GM23338 (cell line): ENCODE results near the gene KCNJ4. TPM values are rescaled to one million over a fixed set of nuclear protein-coding genes. Genes with fewer than 3 reads are reported as not detected.
A peak's percentile ranks its signal among the peaks of the same experiment; 100 is the strongest.

Source experiments
- ATAC-seq: fragments of 200-7000 bp; cut with Tn5 transposase; 3 replicates; pipeline ENCODE4 v1.9.1; 2020
- DNase-seq: peaks from one replicate; pipeline ENCODE4 v3.0.0-alpha.2; 2015; ENCODE audit warnings: low spot score
- H2AFZ ChIP-seq: fragments of 200-600 bp; sonication (generic); 2 replicates; pipeline ENCODE4 v1.8.0; 2016; ENCODE audit warnings: antibody characterized with exemption, mild to moderate bottlenecking, moderate library complexity
- H3F3A ChIP-seq: fragments of 200-600 bp; sonication (generic); replicated peaks from 2 replicates; pipeline ENCODE4 v1.8.0; 2017; ENCODE audit warnings: antibody characterized with exemption, mixed run types, low read depth
- H3K27ac ChIP-seq: fragments of 200-600 bp; sonication (generic); 2 replicates; pipeline ENCODE4 v1.6.1; 2016; ENCODE audit warnings: low read depth
- H3K27me3 ChIP-seq: fragments of 200-600 bp; sonication (generic); 2 replicates; pipeline ENCODE4 v1.8.0; 2016; ENCODE audit warnings: mild to moderate bottlenecking, mixed run types, moderate library complexity; ENCODE audit not compliant: insufficient read depth
- H3K36me3 ChIP-seq: fragments of 200-600 bp; sonication (generic); 2 replicates; pipeline ENCODE4 v1.8.0; 2016; ENCODE audit warnings: mild to moderate bottlenecking; ENCODE audit not compliant: insufficient read depth
- H3K4me1 ChIP-seq: fragments of 200-600 bp; sonication (generic); 2 replicates; pipeline ENCODE4 v1.8.0; 2016; ENCODE audit warnings: mild to moderate bottlenecking, moderate library complexity; ENCODE audit not compliant: insufficient read depth
- H3K4me2 ChIP-seq: fragments of 200-600 bp; sonication (generic); 2 replicates; pipeline ENCODE4 v1.7.1; 2017; ENCODE audit warnings: mixed run types
- H3K4me3 ChIP-seq: fragments of 200-600 bp; sonication (generic); 2 replicates; pipeline ENCODE4 v1.6.1; 2016; ENCODE audit warnings: mixed run types
- H3K79me2 ChIP-seq: fragments of 200-600 bp; sonication (generic); replicated peaks from 2 replicates; pipeline ENCODE4 v1.8.0; 2017; ENCODE audit warnings: mild to moderate bottlenecking; ENCODE audit not compliant: insufficient read depth
- H3K9me2 ChIP-seq: fragments of 200-600 bp; sonication (generic); 2 replicates; pipeline ENCODE4 v1.8.0; 2017; ENCODE audit not compliant: insufficient read depth
- H4K20me1 ChIP-seq: fragments of 200-600 bp; sonication (generic); replicated peaks from 2 replicates; pipeline ENCODE4 v1.8.0; 2017; ENCODE audit warnings: mild to moderate bottlenecking; ENCODE audit not compliant: insufficient read depth
- H3K27ac Mint-ChIP-seq: 2 replicates; pipeline ENCODE4 v1.8.0; 2020; ENCODE audit warnings: inconsistent platforms, mild to moderate bottlenecking, moderate library complexity, mixed read lengths
- H3K27me3 Mint-ChIP-seq: 3 replicates; pipeline ENCODE4 v1.8.0; 2022; ENCODE audit warnings: low read depth, mild to moderate bottlenecking, moderate library complexity, mixed read lengths, inconsistent platforms; ENCODE audit not compliant: insufficient read depth, poor library complexity
- H3K36me3 Mint-ChIP-seq: 3 replicates; pipeline ENCODE4 v1.8.0; 2021; ENCODE audit warnings: low read depth, mild to moderate bottlenecking, inconsistent platforms, moderate library complexity, mixed read lengths
- H3K4me1 Mint-ChIP-seq: 3 replicates; pipeline ENCODE4 v1.8.0; 2020; ENCODE audit warnings: mild to moderate bottlenecking, inconsistent platforms, mixed read lengths
- H3K4me3 Mint-ChIP-seq: 3 replicates; pipeline ENCODE4 v1.8.0; 2021; ENCODE audit warnings: moderate library complexity, mild to moderate bottlenecking, inconsistent platforms, mixed read lengths
- H3K9me3 Mint-ChIP-seq: 3 replicates; pipeline ENCODE4 v1.8.0; 2020; ENCODE audit warnings: moderate library complexity, mild to moderate bottlenecking, inconsistent platforms, mixed read lengths
- CREB1 ChIP-seq: fragments of 250-450 bp; sonication (Bioruptor Pico); IDR thresholded peaks from 2 replicates; pipeline ENCODE4 v1.5.0; 2020; ENCODE audit warnings: low read depth, mild to moderate bottlenecking, moderate library complexity
- CTCF ChIP-seq, 2 experiments: fragments of 200-600 bp in 1 of 2; sonication (generic) in 1 of 2; conservative IDR thresholded peaks; 2 replicates each; pipeline versions ENCODE4 v1.5.1 to v1.6.1; 2016 to 2017; ENCODE audit warnings: antibody characterized with exemption in 2 of 2, low read depth in 2 of 2, mild to moderate bottlenecking in 2 of 2, moderate library complexity in 1 of 2
- EZH2 ChIP-seq: fragments of 200-600 bp; sonication (generic); IDR thresholded peaks from one replicate; pipeline ENCODE4 v1.8.0; 2017; ENCODE audit warnings: antibody characterized with exemption, mild to moderate bottlenecking, low read depth; ENCODE audit not compliant: unreplicated experiment
- EZH2phosphoT487 ChIP-seq: fragments of 200-600 bp; sonication (generic); IDR thresholded peaks from one replicate; pipeline ENCODE4 v1.8.1; 2018; ENCODE audit warnings: antibody characterized with exemption; ENCODE audit not compliant: unreplicated experiment
- JUNB ChIP-seq: IDR thresholded peaks from one replicate; pipeline ENCODE4 v1.6.1; 2016; ENCODE audit warnings: antibody characterized with exemption; ENCODE audit not compliant: unreplicated experiment
- NANOG ChIP-seq: IDR thresholded peaks from 2 replicates; pipeline ENCODE4 v1.6.1; 2016; ENCODE audit warnings: antibody characterized with exemption, borderline replicate concordance
- POLR2AphosphoS5 ChIP-seq: IDR thresholded peaks from 2 replicates; pipeline ENCODE4 v1.6.1; 2016; ENCODE audit warnings: antibody characterized with exemption, low read depth
- STAT1 ChIP-seq: IDR thresholded peaks from one replicate; pipeline ENCODE4 v1.6.1; 2016; ENCODE audit warnings: antibody characterized with exemption; ENCODE audit not compliant: unreplicated experiment
- ZNF114 ChIP-seq: fragments of 250-450 bp; sonication (Bioruptor Pico); IDR thresholded peaks from 2 replicates; pipeline ENCODE4 v1.5.0; 2020; ENCODE audit warnings: mild to moderate bottlenecking, moderate library complexity
- ZNF331 ChIP-seq: fragments of 250-450 bp; sonication (Bioruptor Pico); IDR thresholded peaks from 2 replicates; pipeline ENCODE4 v1.5.0; 2020; ENCODE audit warnings: low read depth, mild to moderate bottlenecking, moderate library complexity
- polyA plus RNA-seq: library from polyadenylated mRNA; unstranded; fragments of >200 nt; fragmentation: Nextera tagmentation; extraction: Ambion mirVana; gene quantifications from 2 replicates; pipeline ENCODE4 v1.2.1, GENCODE V29; 2016
- total RNA-seq: library from RNA; depleted of rRNA; stranded (reverse); fragments of >200 nt; shearing (Covaris generic); gene quantifications from 2 replicates; pipeline ENCODE4 v1.2.3, GENCODE V29; 2014
- TF ChIP-seq, protein P1 (sequence below): fragments of 250-450 bp; sonication (Bioruptor Pico); IDR thresholded peaks from 2 replicates; pipeline ENCODE4 v1.5.0; 2020; ENCODE audit warnings: mild to moderate bottlenecking, moderate library complexity
- TF ChIP-seq, protein P2 (sequence below): IDR thresholded peaks from one replicate; pipeline ENCODE4 v1.6.1; 2018; ENCODE audit warnings: antibody characterized with exemption; ENCODE audit not compliant: unreplicated experiment

The KCNJ4 gene
- total and polyA plus RNA-seq, 2 experiments from 2014 or later = 0.23 to 1.3 TPM

DNA sequence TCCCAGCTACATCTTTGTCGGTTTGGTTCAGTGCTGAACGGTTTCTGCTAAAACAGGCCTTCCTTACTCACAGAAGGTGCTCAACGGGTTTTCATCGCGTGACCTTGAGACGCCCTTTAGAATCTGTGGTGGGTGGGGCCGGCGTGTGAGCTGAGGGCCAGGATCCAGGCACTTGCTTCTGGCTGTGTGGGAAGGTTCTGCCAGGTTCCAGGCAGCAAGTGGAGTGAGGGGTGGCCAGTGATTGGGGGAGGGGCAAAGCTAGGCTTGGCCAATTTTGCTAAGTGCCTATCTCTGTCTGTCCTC is 35.2 kb downstream of the KCNJ4 start:
- H4K20me1 ChIP-seq = no peaks in the 10 kb centered on the region
- no peaks in the 10 kb centered on the region for H3K9me2 ChIP-seq
- H2AFZ ChIP-seq = peak overlapping the region; percentile 52; the same call in 1 of the 2 replicates
- TF ChIP-seq, protein P1, sequence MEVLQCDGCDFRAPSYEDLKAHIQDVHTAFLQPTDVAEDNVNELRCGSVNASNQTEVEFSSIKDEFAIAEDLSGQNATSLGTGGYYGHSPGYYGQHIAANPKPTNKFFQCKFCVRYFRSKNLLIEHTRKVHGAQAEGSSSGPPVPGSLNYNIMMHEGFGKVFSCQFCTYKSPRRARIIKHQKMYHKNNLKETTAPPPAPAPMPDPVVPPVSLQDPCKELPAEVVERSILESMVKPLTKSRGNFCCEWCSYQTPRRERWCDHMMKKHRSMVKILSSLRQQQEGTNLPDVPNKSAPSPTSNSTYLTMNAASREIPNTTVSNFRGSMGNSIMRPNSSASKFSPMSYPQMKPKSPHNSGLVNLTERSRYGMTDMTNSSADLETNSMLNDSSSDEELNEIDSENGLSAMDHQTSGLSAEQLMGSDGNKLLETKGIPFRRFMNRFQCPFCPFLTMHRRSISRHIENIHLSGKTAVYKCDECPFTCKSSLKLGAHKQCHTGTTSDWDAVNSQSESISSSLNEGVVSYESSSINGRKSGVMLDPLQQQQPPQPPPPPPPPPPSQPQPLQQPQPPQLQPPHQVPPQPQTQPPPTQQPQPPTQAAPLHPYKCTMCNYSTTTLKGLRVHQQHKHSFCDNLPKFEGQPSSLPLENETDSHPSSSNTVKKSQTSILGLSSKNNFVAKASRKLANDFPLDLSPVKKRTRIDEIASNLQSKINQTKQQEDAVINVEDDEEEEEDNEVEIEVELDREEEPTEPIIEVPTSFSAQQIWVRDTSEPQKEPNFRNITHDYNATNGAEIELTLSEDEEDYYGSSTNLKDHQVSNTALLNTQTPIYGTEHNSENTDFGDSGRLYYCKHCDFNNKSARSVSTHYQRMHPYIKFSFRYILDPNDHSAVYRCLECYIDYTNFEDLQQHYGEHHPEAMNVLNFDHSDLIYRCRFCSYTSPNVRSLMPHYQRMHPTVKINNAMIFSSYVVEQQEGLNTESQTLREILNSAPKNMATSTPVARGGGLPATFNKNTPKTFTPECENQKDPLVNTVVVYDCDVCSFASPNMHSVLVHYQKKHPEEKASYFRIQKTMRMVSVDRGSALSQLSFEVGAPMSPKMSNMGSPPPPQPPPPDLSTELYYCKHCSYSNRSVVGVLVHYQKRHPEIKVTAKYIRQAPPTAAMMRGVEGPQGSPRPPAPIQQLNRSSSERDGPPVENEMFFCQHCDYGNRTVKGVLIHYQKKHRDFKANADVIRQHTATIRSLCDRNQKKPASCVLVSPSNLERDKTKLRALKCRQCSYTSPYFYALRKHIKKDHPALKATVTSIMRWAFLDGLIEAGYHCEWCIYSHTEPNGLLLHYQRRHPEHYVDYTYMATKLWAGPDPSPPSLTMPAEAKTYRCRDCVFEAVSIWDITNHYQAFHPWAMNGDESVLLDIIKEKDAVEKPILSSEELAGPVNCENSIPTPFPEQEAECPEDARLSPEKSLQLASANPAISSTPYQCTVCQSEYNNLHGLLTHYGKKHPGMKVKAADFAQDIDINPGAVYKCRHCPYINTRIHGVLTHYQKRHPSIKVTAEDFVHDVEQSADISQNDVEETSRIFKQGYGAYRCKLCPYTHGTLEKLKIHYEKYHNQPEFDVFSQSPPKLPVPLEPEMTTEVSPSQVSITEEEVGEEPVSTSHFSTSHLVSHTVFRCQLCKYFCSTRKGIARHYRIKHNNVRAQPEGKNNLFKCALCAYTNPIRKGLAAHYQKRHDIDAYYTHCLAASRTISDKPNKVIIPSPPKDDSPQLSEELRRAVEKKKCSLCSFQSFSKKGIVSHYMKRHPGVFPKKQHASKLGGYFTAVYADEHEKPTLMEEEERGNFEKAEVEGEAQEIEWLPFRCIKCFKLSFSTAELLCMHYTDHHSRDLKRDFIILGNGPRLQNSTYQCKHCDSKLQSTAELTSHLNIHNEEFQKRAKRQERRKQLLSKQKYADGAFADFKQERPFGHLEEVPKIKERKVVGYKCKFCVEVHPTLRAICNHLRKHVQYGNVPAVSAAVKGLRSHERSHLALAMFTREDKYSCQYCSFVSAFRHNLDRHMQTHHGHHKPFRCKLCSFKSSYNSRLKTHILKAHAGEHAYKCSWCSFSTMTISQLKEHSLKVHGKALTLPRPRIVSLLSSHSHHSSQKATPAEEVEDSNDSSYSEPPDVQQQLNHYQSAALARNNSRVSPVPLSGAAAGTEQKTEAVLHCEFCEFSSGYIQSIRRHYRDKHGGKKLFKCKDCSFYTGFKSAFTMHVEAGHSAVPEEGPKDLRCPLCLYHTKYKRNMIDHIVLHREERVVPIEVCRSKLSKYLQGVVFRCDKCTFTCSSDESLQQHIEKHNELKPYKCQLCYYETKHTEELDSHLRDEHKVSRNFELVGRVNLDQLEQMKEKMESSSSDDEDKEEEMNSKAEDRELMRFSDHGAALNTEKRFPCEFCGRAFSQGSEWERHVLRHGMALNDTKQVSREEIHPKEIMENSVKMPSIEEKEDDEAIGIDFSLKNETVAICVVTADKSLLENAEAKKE (CRISPR knock-in tag) = no peak
- no peak for TF ChIP-seq POLR2AphosphoS5
- TF ChIP-seq CREB1 (CRISPR knock-in tag) = no peak
- TF ChIP-seq NANOG = no peak
- no peak for TF ChIP-seq EZH2
- TF ChIP-seq ZNF331 (CRISPR knock-in tag) = no peak
- no peak for TF ChIP-seq JUNB
- no peak for TF ChIP-seq EZH2phosphoT487
- TF ChIP-seq STAT1 = no peak
- TF ChIP-seq ZNF114 = no peak
- TF ChIP-seq, protein P2, sequence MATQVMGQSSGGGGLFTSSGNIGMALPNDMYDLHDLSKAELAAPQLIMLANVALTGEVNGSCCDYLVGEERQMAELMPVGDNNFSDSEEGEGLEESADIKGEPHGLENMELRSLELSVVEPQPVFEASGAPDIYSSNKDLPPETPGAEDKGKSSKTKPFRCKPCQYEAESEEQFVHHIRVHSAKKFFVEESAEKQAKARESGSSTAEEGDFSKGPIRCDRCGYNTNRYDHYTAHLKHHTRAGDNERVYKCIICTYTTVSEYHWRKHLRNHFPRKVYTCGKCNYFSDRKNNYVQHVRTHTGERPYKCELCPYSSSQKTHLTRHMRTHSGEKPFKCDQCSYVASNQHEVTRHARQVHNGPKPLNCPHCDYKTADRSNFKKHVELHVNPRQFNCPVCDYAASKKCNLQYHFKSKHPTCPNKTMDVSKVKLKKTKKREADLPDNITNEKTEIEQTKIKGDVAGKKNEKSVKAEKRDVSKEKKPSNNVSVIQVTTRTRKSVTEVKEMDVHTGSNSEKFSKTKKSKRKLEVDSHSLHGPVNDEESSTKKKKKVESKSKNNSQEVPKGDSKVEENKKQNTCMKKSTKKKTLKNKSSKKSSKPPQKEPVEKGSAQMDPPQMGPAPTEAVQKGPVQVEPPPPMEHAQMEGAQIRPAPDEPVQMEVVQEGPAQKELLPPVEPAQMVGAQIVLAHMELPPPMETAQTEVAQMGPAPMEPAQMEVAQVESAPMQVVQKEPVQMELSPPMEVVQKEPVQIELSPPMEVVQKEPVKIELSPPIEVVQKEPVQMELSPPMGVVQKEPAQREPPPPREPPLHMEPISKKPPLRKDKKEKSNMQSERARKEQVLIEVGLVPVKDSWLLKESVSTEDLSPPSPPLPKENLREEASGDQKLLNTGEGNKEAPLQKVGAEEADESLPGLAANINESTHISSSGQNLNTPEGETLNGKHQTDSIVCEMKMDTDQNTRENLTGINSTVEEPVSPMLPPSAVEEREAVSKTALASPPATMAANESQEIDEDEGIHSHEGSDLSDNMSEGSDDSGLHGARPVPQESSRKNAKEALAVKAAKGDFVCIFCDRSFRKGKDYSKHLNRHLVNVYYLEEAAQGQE = no peak
- TF ChIP-seq CTCF (conservative IDR thresholded peaks at IDR 0.05; ENCODE audit: low read depth in 2 of 2) = no peak
- no peak for DNase-seq
- peaks cover 36% of the 10 kb centered on the region for H3K4me1 Mint-ChIP-seq
- peaks cover 7% of the 10 kb centered on the region for H3K4me1 ChIP-seq
- ATAC-seq = no peak
- no peaks in the 10 kb centered on the region for H3K79me2 ChIP-seq
- H3K36me3 Mint-ChIP-seq = no peaks in the 10 kb centered on the region
- H3K27ac Mint-ChIP-seq = no peak overlapping the region
- H3K27me3 Mint-ChIP-seq = peaks cover 20% of the 10 kb centered on the region
- H3K4me3 ChIP-seq = no peak overlapping the region
- H3K4me3 Mint-ChIP-seq = no peak overlapping the region
- no peaks in the 10 kb centered on the region for H3K9me3 Mint-ChIP-seq
- no peaks in the 10 kb centered on the region for H3K27me3 ChIP-seq
- no peaks in the 10 kb centered on the region for H3K36me3 ChIP-seq
- no peak overlapping the region for H3K27ac ChIP-seq
- 0 out of 2 replicates have a peak, but pooled peaks cover 2% of the 10 kb centered on the region for H3F3A ChIP-seq
- H3K4me2 ChIP-seq = no peak overlapping the region
